ENCODE results near the gene XPR1.
A peak's percentile ranks its signal among the peaks of the same experiment; 100 is the strongest.

The XPR1 gene

DNA sequence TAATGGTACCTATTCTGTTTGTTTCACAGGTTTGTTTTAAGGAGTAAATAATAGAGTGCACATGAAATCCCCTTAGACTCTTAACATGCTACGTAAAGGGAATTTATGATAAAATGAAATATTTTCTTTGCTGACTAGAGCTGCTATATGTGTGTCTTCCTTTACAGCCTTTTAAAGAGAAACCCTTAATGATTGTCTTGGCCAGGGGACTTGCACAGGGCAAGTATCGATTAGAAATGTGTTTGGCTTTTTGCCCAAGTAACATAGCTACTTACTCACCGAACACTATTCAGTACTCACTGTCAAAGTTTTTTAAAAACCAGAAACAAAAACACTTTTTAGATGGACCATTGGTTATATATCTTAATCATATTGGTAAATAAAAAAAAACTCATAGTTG, 209.6 kb downstream of the XPR1 start:
- DNase-seq (ENCODE audit: low read depth) = no peak

DNA sequence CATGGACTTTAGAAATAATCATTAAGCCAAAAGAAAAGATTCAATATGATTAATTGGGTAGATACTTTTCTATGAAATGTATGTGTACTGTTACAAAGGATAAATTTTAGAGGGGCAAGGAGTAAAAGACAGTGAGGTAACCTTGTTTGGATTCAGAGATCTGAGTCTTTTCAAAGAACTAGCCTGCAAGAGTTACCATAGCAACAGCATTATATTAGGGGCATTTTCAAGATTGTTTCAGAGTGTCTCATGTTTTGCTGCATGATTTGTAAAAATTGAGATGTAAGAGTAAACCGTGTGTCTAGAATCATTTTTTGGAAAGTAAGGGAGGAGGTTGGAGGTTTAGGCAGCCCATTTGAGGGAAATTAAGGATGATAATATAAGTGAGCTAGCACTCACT, 210.2 kb downstream of the XPR1 start:
- peak; percentile 83 for DNase-seq (ENCODE audit: low read depth)

DNA sequence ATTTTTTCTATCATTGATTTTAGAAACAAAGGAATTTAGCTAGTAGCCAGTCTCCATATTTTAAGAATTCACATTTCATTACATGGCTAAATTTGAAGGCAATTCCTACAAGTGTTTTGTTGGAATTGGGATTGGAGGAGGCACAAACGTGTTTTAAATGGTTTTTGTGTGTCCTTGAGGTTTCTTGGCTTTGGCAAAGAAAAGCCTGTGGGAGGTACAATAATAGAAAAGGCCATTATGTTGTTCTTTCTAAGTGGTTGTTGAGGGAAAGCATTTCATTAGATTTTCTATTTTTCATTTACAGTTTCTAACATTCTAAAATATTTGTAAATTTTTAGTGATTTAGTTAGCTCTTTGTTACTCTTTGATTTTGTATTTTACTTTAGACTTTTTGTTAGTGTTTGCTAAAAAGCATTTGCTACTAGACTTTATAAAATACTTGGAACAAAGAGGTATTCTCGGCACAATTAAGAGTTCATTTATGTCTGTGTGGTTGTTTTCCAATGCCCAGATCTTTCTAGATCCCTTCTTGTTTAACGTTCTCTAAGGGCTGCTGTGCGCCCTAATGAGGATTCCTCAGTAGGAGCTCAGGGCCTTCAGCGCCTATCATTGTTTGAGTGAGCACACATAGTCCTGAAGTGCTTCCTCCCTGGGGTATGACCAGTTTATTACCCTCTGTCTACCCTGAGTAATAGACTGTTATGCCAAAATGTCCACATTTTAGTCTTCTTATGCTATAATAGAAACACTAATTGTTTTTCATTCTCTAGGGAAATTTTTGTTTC, 210.9 kb downstream of the XPR1 start:
- DNase-seq (ENCODE audit: low read depth) = peak; percentile 21

DNA sequence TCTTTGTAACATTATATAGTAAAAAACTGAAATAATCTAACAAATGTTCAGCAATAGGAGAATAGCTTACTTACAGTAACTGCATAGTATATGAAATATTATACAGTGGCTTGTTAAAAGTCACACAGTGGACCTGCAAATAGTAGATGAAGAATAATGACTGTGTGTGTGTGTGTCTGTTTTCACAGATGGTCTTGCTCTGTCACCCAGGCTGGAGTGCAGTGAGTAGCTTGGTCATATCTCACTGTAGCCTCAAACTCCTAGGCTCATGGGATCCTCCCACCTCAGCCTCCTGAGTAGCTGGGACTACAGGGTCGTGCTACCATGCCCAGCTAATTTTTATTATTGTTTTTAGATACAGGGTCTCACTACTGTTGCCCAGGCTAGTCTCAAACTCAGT, 213.5 kb downstream of the XPR1 start:
- DNase-seq (ENCODE audit: low read depth) = no peak

DNA sequence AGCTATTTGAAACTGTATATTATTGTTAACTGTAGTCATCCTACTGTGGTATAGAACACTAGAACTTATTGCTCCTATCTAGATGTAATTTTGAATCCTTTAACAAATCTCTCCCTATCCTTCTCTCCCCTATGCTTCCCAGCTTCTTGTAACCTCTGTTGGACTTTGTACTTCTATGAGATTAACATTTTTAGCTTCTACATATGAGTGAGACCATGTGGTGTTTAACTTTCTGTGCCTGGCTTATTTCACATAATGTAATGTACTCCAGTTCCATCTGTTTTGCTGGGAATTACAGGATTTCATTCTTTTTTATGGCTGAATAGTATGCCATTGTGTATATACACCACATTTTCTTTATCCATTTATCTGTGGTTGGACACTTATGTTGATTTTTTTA, 216.4 kb downstream of the XPR1 start:
- DNase-seq (ENCODE audit: low read depth) = no peak

- no peak for DNase-seq (ENCODE audit: low read depth)
These were observed 217.4 kb downstream of the XPR1 start for GRCh38 chr1:180849031-180849775.

DNA sequence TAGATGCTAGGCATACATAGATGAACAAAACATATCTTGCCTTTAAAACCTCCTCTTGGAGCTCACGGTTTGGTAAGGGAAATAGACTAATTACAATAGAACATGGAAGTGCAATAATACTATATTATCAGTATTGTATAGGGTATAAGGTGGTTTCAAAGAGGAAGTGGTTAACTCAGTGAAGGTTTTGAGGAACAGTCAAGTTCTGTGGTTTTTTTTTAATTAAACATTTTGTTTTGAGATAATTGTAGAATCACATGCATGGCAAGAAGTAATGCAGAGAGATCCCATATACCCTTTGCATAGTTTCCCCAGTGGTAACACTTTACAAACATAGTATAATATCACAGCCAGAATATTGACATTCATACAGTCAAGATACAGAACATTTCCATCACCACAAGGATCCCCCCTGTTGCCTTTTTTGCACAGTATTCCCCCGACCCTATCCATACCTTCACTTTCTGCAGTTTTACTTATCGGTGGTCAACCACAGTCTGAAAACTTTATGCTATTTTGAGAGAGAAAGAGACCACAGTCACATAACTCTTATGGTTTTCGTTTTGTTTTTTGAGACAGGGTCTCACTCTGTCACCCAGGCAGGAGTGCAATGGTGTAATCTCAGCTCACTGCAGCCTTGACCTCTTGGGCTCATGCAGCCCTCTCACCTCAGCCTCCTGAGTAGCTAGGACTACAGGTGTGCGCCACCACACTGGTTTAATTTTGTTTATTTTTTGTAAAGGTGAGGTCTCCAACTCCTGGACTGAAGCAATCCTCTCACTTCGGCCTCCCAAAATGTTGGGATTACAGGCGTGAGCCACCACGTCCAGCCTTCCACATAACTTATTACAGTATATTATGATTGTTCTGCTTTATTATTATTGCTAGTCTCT, 220.4 kb downstream of the XPR1 start:
- DNase-seq (ENCODE audit: low read depth) = no peak

- DNase-seq (ENCODE audit: low read depth) = peak; percentile 38
These were observed 222.2 kb downstream of the XPR1 start for GRCh38 chr1:180854001-180854400.

DNA sequence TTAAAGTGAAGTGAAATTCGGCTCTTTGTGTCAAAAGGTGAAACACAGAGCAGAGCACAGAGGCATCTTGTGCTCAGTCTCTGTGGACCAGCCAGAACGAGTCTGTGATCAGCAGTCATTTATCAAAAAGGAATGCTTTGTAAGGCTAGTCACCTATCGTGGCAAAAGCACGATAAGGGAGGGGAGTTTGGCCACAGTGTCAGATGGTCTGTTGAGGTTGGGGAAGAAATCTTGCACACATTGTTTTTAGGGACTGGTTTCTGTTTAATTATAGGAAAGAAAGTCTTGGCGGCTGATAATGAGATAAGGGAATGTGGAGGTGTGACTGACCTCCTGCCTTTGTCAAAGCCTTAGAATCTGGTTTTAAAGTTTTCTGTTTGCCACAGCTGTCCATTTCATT, 222.6 kb downstream of the XPR1 start:
- peak; percentile 44 for DNase-seq (ENCODE audit: low read depth)

GRCh38 chr1:180857947-180858725, 226.3 kb downstream of the XPR1 start:
- peak; percentile 40 for DNase-seq (ENCODE audit: low read depth)

DNA sequence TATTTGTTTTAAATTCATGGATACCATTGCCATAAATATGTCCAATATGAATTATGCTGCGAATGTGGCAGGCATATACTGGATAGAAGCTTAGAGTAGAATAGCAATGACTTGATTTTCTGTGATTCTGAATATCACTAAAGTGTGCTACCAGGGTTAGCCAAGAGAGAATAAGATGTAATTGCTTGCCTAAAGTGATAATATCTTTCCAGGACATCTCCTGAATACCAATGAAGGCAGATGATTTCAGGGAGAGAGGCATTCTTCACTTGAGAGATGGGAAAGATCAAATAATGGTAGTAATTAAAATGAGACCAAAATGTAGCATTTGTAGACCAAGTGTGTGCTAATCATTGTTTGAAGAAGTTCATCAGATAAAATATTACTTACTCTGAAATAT, 227.5 kb downstream of the XPR1 start:
- DNase-seq (ENCODE audit: low read depth) = no peak

DNA sequence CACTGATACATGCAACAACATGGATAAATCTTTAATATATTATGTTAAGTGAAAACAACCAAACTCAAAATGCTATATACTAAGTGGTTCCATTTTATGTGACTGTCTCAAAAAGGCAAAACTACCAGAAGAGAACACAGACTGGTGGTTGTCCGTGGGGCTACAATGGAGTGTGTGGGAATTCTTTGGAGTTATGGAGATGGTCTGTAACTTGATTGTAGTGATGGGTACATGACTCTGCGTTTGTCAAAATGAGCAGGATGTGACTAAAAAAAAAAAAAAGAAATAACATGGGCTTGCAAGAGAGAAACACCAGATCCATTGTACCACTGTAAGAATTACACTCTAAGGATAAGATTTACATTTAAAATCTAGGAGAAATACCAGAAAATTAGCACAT, 228.7 kb downstream of the XPR1 start:
- no peak for DNase-seq (ENCODE audit: low read depth)

DNA sequence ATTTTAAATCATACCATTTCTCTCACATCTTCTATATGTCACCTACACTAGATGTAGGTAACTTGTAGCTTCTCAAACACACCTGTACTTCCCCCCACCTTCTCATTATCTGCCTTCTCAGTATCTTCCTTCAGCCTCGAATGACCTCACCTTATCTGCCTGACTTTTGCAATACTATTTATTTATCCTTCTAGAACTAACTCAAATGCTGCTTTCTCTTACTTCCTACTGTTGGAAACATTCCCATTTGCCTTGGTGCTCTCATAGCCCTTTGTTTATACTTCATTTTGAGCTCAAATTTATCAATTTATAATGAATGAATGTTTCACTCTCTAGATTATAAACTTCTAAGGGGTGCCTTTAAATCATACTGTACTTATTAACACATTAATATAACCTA, 230.5 kb downstream of the XPR1 start:
- peak; percentile 48 for DNase-seq (ENCODE audit: low read depth)

- DNase-seq (ENCODE audit: low read depth) = peak; percentile 51
These were observed 231.4 kb downstream of the XPR1 start for GRCh38 chr1:180863158-180863775.

- DNase-seq (ENCODE audit: low read depth) = peak; percentile 52
These were observed 250.1 kb downstream of the XPR1 start for GRCh38 chr1:180881806-180882509.

DNA sequence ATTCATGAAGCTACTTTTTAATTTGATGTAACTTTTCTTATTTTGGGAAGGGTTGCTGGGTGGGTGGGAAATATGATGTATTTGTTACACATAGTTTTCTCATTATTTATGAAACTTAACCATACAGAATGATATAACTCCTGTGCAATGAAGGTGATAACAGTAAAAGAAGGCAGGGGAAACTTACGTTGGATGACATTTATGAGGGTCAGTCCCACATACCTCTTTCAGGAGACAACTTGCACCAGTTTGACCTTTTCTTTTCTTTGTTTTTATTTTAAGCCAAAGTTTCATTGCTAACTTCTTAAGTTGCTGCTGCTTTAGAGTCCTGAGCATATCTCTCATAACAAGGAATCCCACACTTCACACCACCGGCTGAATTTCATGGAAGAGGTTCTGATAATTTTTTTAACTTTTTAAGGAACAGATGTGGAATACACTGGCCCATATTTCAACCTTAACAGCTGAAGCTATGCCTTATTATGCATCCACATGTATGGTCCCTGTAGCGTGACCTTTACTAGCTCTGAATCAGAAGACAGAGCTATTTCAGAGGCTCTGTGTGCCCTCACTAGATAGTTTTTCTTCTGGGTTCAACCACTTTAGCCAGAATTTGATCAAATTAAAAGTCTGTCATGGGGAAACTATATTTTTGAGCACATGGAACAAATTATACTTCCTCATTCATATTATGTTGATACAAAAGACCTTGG, 252.9 kb downstream of the XPR1 start:
- DNase-seq (ENCODE audit: low read depth) = no peak

- DNase-seq (ENCODE audit: low read depth) = no peak
These were observed 254.5 kb downstream of the XPR1 start for GRCh38 chr1:180886338-180886737.

DNA sequence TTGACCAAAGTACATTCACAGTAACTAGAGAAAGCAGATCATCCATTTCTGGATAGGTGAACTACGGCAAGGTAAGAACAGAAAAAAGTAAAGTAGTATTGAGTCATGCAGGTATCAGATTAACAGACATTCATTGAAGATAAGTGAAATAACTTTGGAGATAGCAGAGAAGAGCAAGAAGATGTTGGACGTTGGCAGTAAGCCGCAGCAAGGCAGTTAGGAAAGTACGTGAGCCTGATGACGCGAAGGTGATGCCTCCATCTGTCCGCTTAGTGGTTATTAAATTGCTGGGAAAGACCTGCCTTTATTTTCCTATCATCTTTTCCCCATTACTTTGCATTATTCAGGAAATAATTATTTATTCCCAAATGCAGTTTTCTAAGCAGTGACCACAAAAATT, 256.0 kb downstream of the XPR1 start:
- DNase-seq (ENCODE audit: low read depth) = no peak

GRCh38 chr1:180888870-180889269, 257.0 kb downstream of the XPR1 start:
- DNase-seq (ENCODE audit: low read depth) = no peak

DNA sequence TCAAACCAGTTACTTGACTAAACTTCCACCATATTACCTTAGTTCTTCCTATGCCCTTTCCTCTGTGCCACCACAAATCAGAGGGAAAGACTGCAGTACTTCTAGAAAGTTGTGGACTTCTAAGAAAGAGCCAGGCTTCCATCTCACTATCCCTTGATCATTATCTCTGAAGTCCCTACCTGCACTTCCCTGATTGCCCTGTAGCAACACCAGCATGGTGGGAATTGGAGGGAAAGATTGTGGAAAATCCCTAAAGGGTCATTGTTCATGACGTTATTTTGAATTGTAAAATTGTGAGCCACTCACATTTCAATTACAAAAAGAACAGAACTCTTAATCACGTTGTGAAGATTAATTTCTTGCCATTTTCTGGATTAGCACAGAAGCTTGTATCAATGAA, 257.5 kb downstream of the XPR1 start:
- DNase-seq (ENCODE audit: low read depth) = no peak

Data from iris pigment epithelial cell (primary cell).